ENCODE measurements around the gene FAM187B.

GRCh38 chr19:35223862-35224505 lies 4.6 kb downstream of the FAM187B start:
- TF ChIP-seq CTCF (conservative IDR thresholded peaks at IDR 0.05; ENCODE audit: low read depth, low read length) (no peak), POLR2A (IDR thresholded peaks at IDR 0.05; ENCODE audit: low read depth, low read length) (no peak), NFE2L2 (IDR thresholded peaks at IDR 0.05; ENCODE audit: low read depth, low read length) (no peak), FOS (IDR thresholded peaks at IDR 0.05; ENCODE audit: low read depth, low read length) (no peak), MAFK (IDR thresholded peaks at IDR 0.05; ENCODE audit: low read depth, low read length) (no peak), ELK1 (IDR thresholded peaks at IDR 0.05; ENCODE audit: borderline replicate concordance, low read depth, low read length) (no peak), SMC3 (IDR thresholded peaks at IDR 0.05; ENCODE audit: low read depth, low read length) (no peak), RAD21 (IDR thresholded peaks at IDR 0.05; ENCODE audit: low read length) (no peak)
